Measurements from ENCODE around the gene CACNA1B. TPM values are rescaled to one million over a fixed set of nuclear protein-coding genes. Genes with fewer than 3 reads are reported as not detected.
A peak's percentile ranks its signal among the peaks of the same experiment; 100 is the strongest.

Gene CACNA1B
- total and polyA plus RNA-seq, 2 of the 13 experiments (the other 11 are each of a cell fraction or from before 2014, with no cell fraction given): under 0.01 to 0.04 TPM

DNA sequence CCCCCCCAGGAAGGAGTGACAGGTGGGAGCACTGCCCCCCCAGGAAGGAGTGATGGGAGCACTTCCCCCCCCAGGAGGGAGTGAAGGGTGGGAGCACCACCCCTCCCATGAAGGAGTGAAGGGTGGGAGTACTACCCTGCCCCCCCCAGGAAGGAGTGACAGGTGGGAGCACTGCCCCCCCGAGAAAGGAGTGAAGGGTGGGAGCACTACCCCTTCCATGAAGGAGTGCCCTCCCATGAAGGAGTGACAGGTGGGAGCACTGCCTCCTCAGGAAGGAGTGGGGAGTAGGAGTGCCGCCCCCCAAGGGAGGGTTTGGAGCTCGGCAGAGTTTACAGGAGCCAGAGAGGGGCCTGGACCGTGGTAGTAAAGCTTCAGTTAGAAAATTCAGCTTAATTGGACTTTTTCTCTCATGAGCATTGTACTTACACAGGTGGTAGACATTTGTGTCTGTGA lies 100.7 kb downstream of the CACNA1B start:
- no peaks in the 10 kb centered on the region for H3K4me1 ChIP-seq (ENCODE audit: insufficient read depth, low read length)
- FAIRE-seq: no peak
- H3K79me2 ChIP-seq (ENCODE audit: insufficient read depth, low read length): no peaks in the 10 kb centered on the region
- 8% methylated on average over 4 of the region's 4 CpGs for WGBS (ENCODE audit: low lambda C conversion rate)
- no peak overlapping the region for H3K9ac ChIP-seq (ENCODE audit: insufficient read depth, low read depth, low read length)
- CTCF ChIA-PET (ENCODE audit: low intra/inter-chr PET ratio, low total read pairs): no interaction called here
- no peak overlapping the region for H3K4me2 ChIP-seq (ENCODE audit: low read depth, low read length)
- intact Hi-C loops (cut with micrococcal nuclease; ENCODE audit: unreplicated experiment) (loop anchor here (5.0 kb wide), 1 partner anchor 1731 kb away; the partner anchor contains the start of gene QSOX2), in situ Hi-C loops (cut with HindIII; ENCODE audit: extremely low pct_ligation_motif_present, low pct_unique_long_range_greater_than_20kb) (no loop called here)
- no peak overlapping the region for H3K27ac ChIP-seq (ENCODE audit: extremely low read length, insufficient read depth, low read length)
- no peak for DNase-seq (ENCODE audit: low spot score)
- ATAC-seq: no peak
- peaks cover 0 to 15% of the 10 kb centered on the region in 2 experiments; a peak in 4 of 5 replicates for H3K27me3 ChIP-seq (ENCODE audit: control insufficient read depth in 1 of 2, insufficient read depth in 2 of 2, low read length in 2 of 2)
- H4K20me1 ChIP-seq (ENCODE audit: insufficient read depth, low read length): no peaks in the 10 kb centered on the region
- H3K4me3 ChIP-seq (replicated peaks in 1 of 3; ENCODE audit: insufficient read depth in 1 of 3, low read depth in 2 of 3, low read length in 3 of 3): no peak overlapping the region
- POLR2A ChIA-PET: no interaction called here
- no peaks in the 10 kb centered on the region for H3K9me3 ChIP-seq (ENCODE audit: low read length)
- H2AFZ ChIP-seq (ENCODE audit: low read length): no peak overlapping the region
- H3K36me3 ChIP-seq (replicated peaks in 1 of 2; ENCODE audit: control insufficient read depth in 1 of 2, insufficient read depth in 2 of 2, low read length in 2 of 2): no peaks in the 10 kb centered on the region
- no TSS peak for BruUV-seq (replicated peaks)
- TF ChIP-seq, protein P1, sequence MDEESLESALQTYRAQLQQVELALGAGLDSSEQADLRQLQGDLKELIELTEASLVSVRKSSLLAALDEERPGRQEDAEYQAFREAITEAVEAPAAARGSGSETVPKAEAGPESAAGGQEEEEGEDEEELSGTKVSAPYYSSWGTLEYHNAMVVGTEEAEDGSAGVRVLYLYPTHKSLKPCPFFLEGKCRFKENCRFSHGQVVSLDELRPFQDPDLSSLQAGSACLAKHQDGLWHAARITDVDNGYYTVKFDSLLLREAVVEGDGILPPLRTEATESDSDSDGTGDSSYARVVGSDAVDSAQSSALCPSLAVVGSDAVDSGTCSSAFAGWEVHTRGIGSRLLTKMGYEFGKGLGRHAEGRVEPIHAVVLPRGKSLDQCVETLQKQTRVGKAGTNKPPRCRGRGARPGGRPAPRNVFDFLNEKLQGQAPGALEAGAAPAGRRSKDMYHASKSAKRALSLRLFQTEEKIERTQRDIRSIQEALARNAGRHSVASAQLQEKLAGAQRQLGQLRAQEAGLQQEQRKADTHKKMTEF (CRISPR knock-in tag; IDR thresholded peaks at IDR 0.05): no peak
- TF ChIP-seq ZNF263 (CRISPR knock-in tag; IDR thresholded peaks at IDR 0.05): peak; percentile 72; the same call in 1 of the 2 replicates

DNA sequence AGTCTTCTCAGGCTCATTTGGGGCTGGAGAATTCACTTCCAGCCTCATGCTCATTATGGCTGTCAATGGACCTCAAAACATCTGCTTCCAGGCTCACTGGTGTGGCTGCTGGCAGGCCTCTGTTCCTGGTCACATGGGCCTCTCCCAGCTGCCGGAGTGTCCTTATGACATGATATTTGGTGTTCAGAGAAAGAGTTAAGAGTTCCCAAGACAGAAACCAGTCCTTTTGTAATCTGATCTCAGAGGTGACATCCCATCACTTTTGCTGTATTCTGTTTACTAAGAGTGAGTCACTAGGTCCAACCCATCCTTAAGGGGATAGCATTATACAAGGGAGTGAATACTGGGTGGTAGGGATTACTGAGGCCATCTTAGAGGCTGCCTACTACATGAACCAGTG lies 104.6 kb downstream of the CACNA1B start:
- no peak for ATAC-seq
- intact Hi-C loops (cut with micrococcal nuclease; ENCODE audit: unreplicated experiment): no loop called here
- Histone ChIP-seq H3K4me3 (replicated peaks in 1 of 3; ENCODE audit: insufficient read depth in 1 of 3, low read depth in 2 of 3, low read length in 3 of 3) (no peak overlapping the region), H3K4me2 (ENCODE audit: low read depth, low read length) (no peak overlapping the region), H3K27ac (ENCODE audit: extremely low read length, insufficient read depth, low read length) (no peak overlapping the region), H3K27me3 (ENCODE audit: control insufficient read depth in 1 of 2, insufficient read depth in 2 of 2, low read length in 2 of 2) (peaks cover 0 to 9% of the 10 kb centered on the region in 2 experiments; a peak in 1 of 5 replicates), H4K20me1 (ENCODE audit: insufficient read depth, low read length) (no peaks in the 10 kb centered on the region), H3K4me1 (ENCODE audit: insufficient read depth, low read length) (no peaks in the 10 kb centered on the region), H3K36me3 (replicated peaks in 1 of 2; ENCODE audit: control insufficient read depth in 1 of 2, insufficient read depth in 2 of 2, low read length in 2 of 2) (no peaks in the 10 kb centered on the region), H3K79me2 (ENCODE audit: insufficient read depth, low read length) (no peaks in the 10 kb centered on the region), H3K9me3 (ENCODE audit: low read length) (no peaks in the 10 kb centered on the region), H2AFZ (ENCODE audit: low read length) (no peak overlapping the region), H3K9ac (ENCODE audit: insufficient read depth, low read depth, low read length) (no peak overlapping the region)
- WGBS (ENCODE audit: low lambda C conversion rate): 38% methylated on average over 1 of the region's 1 CpG
- DNase-seq (ENCODE audit: low spot score): no peak
- BruUV-seq (replicated peaks): no TSS peak
- in situ Hi-C loops (cut with HindIII; ENCODE audit: extremely low pct_ligation_motif_present, low pct_unique_long_range_greater_than_20kb): no loop called here
- ChIA-PET POLR2A (no interaction called here), CTCF (ENCODE audit: low intra/inter-chr PET ratio, low total read pairs) (no interaction called here)
- TF ChIP-seq, protein P2, sequence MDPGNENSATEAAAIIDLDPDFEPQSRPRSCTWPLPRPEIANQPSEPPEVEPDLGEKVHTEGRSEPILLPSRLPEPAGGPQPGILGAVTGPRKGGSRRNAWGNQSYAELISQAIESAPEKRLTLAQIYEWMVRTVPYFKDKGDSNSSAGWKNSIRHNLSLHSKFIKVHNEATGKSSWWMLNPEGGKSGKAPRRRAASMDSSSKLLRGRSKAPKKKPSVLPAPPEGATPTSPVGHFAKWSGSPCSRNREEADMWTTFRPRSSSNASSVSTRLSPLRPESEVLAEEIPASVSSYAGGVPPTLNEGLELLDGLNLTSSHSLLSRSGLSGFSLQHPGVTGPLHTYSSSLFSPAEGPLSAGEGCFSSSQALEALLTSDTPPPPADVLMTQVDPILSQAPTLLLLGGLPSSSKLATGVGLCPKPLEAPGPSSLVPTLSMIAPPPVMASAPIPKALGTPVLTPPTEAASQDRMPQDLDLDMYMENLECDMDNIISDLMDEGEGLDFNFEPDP (CRISPR knock-in tag; conservative IDR thresholded peaks at IDR 0.05): no peak
- TF ChIP-seq ELF3 (CRISPR knock-in tag; IDR thresholded peaks at IDR 0.05) (no peak), SOX6 (IDR thresholded peaks at IDR 0.05) (no peak), SOX6 (CRISPR knock-in tag; IDR thresholded peaks at IDR 0.05) (no peak), HCFC1 (IDR thresholded peaks at IDR 0.05; ENCODE audit: low read depth, low read length) (no peak), NCOA1 (CRISPR knock-in tag; IDR thresholded peaks at IDR 0.05) (no peak), DMAP1 (CRISPR knock-in tag; IDR thresholded peaks at IDR 0.05) (no peak), PPARG (CRISPR knock-in tag; conservative IDR thresholded peaks at IDR 0.05) (no peak)
- FAIRE-seq: no peak

Data from HepG2 (cell line).